ENCODE results near the gene TBC1D14.

- TF ChIP-seq CTCF (IDR thresholded peaks at IDR 0.05), result no peak
- no peak for TF ChIP-seq ZFX (IDR thresholded peaks at IDR 0.05; ENCODE audit: borderline replicate concordance)
Measured at GRCh38 chr4:6892909-6893202, 16.8 kb upstream of the TBC1D14 start.
